HG03159 (cell line): ENCODE measurements around the gene SOX30.
A peak's percentile ranks its signal among the peaks of the same experiment; 100 is the strongest.

Experiments used
- ATAC-seq: cut with Tn5 transposase; IDR thresholded peaks from one replicate; pipeline ENCODE4 v1.9.1; 2021; ENCODE audit warnings: mild to moderate bottlenecking, moderate library complexity; ENCODE audit not compliant: unreplicated experiment

Gene SOX30

DNA sequence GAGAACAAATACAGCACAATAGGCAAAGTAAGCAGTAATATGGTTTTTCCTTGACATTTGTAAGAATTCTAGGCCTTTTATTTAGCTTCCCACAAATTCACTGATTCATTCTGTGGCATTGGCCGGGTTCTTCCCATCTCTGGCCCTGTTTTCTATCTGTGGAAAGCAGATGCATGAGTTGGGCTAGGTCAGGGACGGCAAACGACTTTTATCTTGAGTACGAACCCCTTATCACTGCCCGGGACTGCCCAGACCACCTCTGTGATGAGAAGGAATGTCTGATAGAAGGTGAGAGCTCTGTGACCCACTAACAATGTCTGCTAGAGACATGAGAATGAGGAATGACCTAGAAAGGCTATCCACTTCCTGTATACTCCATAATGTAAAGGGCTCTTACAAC, 41.2 kb downstream of the SOX30 start:
- no peak for ATAC-seq

DNA sequence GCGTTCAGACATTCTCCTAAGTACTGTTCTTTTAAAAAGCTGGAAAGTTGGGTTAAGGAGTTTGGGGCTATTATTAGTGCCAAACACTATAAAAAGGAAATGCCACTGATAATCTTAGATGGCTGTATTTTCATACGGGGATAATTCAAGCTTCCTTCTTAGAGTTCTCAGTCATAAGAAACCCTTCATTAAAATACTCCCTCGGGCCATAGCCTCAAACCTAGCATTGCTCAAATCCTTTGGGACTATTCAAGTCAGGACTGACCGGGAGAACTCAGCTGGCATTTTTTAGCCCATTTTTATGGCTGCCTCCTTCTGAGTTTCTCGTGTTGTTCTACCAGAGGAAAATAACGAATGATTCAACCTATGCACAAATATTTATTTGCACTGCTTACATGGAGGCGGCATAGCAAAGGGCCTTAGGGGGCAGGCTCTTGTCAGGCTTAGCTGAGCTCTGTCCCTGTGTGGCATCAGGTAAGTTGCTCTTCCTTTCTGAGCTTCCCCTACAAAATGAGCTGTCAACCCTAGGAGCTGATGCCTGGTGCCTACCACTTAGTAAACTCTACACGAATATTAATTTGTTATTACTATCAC, 43.2 kb downstream of the SOX30 start:
- no peak for ATAC-seq

DNA sequence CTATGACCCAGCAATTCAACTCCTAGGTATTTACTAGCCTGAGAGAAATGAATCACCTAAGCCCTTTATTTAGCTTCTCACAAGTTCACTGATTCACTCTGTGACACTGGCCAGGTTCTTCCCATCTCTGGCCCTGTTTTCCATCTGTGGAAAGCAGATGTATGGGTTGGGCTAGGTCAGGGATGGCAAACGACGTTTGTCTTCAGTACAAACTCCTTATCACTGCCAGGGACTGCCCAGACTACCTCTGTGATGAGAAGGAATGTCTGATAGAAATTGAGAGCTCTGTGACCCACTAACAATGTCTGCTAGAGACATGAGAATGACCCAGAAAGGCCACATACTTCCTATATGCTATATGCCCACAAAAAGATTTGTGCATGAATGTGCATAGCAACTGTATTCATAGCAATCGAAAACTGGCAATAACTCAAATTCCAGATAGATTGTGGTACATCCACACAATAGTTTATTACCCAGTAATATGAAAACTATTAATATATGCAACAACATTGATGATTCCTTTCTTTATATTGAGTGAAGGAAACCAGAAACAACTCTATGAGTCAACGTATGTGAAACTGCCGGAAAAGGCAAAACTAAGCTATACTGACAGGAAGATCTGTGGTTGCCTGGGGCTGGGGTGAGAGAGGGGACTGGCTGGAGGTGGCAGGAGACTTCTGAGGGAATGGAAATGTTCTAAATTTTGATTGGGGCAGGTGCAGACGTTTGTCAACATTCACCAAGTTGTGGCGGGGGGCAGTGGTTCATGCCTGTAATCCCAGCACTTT, 44.7 kb downstream of the SOX30 start:
- no peak for ATAC-seq

DNA sequence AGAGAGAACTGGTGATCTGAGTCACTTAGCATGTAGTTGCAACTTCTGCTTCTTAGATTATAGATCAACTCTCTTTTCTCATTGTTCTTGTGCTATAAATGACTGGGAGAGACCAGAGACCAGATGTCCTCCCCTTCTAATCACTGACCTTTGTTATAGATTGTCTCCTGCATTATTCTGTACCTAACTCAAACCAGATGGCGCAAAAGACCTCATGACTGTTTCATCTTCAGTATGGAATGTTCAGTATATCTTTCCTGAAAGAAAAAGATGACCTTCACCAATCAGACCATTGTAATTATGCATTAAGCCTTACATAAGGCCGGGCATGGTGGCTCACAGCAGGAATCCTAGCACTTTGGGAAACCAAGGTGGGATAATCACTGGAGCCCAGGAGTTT, 46.2 kb downstream of the SOX30 start:
- ATAC-seq = no peak

DNA sequence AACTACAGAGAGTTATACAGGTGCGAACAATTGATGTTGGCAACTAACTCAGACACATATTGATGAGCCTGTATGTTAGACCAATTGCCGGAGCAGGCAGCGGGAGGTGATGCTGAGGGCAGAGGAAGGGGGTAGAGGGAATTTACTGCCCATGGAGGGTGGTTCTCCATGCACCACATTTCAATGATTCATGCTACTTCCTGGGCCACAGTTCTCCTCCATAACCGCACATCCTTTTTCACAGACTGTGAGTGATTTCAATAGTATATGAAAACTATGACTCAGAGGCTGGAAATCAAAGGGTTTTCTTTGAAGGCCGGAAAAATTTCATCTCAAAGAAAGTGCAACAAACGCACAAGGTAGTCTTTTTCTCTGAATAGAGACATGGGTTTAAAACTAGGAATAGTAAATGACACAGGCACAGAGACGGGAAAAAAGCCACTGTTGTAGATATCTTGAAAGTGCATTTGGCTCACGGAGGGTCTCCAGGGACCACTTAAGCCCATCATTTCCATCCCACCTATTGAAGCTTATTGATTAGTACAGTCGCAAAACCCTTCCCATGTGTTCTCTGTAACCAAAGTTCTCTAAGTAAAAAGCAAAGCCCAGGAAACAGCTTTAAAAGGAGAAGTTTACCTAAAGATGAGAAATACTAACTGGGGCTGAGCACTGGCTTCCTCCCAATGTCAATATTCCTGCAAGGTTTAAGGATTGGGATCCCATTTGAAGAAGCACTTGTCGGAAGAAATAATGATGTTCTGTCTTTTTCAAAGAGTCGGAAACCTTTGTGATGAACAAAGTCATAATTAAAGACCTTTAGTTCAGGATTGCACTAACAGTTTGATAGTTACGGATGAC, 48.7 kb downstream of the SOX30 start:
- ATAC-seq = no peak

DNA sequence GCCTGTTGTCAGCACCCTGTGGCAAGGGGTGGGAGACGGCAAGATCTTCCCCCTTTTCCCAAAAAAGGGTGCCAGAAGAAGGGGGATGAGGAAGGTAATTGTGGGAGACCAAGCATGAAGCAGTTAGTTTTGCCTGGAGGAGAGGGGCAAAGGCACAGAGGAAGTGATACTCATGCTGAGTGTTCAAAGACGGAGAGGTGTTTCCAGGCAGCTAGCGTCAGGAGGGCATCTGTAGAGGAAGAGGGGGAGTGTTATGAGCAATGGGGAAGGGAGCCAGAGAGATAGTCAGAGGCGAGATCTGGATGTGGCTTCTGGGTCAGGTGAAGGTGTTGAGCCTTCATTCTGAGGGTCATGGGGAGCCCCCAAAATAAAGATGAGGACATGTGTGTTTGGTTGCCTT, 49.7 kb downstream of the SOX30 start:
- peak; percentile 51 for ATAC-seq

DNA sequence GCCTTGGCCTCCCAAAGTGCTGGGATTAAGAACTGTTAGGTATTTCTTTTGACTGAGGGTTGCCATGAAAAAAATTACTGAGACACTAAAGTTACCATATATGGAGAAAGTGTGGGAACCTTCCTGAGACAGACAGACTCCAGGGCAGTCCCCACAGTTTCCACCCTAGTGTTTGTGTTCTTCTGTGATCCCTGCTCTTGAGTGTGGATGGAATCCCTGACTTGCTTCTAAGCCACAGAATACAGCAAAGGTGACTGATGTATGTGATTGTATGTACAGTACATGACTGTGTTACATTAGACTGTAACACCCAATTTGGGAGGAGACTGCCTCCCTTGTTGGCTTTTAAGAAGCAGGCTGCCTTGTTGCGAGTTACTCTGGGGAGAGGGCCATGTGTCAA, 52.0 kb downstream of the SOX30 start:
- no peak for ATAC-seq

DNA sequence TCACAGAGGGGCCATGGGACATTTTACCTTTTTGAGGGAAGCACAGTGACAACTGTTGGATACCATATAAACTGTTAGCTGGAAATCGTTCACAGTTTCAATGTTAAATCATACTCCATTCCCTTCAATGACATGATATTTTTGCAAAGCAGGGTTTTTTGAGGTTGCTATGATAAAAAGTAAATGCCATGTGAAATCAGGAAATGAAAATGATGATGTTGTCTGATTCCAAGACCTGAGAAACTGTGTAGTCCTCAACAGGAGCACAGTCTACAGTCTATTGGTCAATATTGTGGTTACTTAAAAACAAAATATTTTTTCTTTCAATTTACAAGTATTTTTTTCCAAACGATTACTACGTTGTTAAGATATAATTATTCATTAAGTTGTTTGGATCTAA, 52.7 kb downstream of the SOX30 start:
- ATAC-seq = no peak

DNA sequence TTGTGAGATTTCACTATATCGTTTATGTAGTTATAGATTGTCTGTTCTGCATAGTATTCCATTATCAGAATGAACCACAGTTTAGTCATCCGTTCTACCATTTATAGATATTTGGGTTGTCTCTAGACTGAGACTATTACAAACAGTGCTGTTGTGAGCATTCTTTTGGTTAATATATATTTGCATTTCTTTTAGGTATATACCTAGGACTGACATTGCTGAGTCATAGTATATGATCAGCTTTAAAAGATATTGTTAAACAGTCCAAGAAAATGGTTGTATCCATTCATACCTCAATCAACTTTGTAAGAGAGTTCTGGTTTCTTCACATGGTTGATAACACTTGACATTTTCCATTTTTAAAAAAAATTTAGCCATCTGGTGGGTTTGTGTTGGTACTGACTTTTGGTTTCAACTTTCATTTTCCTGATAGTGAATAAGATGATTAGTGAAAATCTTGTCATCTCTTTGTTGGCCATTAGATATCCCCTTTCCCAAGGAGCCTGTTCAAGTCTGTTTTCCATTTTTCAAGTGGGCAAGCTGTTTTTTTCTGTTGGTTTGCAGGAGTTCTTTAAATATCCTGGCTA, 53.8 kb downstream of the SOX30 start:
- ATAC-seq = peak; percentile 40

DNA sequence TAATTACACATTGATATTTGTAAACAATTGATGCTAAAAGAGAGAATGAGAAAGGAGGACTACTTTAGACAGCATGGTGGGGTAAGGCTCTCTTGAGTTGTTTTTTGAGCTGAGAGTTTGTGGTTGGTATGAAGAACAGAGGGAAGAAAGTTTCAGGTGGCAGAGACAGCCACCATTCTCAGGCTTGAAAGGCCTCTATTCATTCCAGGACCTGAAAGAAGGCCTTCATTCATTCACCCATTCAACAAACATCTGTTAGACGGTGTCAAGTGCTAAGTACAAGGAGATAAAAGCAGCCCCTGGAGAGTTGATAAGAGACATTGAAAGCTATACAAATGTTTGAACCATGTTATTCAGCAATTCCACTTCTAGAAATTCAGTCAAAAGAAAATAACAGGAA, 55.0 kb downstream of the SOX30 start:
- ATAC-seq = no peak

DNA sequence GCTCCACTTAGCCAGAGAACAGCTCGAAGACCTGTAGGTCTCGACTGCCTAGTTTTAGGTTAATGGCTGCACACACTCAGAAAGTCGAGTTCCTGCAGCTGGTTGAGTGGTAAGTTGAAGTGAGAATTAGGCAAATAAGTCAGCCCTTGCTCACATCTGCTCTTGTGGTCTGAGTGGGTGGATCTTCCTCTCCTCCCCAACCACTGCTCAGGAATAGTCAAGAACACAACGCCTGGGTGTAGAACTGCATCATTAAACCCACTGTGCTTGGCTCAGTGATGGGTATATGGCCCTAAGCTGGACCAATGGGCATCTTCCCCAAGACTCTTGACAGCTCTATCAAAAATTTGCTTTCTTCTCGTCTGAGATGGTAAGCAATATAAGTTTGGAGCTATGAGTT, 55.8 kb downstream of the SOX30 start:
- ATAC-seq = peak; percentile 72

DNA sequence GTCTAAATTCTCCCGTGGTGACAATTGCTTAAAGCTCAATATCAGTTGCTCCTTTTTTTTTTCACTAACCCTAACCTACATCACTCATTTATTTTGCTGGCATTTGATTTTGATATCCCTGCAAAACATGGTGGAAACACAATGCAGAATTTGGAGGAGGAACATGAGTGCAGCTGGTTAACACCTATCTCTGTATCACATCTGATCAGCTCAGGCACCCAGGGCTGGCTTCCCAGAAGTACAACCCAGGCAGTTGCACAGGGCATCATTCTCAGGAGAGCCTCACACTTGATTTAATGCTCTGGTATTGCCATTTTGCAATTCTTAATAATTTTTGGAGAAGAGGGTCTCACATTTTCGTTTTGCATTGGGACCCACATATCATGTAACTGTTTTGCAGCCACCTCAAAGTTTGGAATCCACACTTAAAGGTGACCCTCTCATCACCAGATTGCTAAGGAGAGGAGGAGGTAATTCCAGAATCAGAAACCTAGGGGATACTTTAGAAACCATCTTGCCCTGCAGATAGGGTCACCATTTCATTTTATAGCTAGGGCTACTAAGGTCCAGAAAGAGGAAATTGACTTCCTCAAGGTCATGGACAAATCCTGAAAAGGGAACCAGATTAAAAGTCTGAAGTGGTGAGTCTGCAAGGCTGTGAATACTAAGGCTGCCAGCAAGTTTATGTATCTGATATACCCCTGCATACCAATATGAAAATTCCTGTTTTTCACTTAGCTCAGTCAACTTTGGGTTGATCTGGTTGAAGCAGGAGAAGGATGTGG, 57.4 kb downstream of the SOX30 start:
- ATAC-seq = no peak

DNA sequence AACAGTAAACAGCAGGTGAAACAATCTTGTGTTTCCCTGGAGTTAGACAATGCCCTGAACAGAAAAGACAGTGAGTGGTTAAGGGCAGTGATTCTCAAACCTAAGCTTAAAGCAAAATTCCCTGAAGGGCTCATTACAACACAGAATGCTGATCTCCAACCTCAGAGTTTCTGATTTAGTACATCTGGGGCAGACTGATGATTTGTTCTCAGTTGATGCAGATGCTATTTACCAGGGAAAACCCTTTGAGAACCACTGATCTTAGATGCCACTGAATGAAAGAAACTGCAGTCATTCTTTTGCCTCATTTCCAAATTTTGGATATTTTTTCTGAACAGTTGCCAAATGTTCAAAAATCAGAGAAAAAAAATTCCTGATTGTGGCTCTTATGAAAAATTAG, 58.0 kb downstream of the SOX30 start:
- no peak for ATAC-seq

DNA sequence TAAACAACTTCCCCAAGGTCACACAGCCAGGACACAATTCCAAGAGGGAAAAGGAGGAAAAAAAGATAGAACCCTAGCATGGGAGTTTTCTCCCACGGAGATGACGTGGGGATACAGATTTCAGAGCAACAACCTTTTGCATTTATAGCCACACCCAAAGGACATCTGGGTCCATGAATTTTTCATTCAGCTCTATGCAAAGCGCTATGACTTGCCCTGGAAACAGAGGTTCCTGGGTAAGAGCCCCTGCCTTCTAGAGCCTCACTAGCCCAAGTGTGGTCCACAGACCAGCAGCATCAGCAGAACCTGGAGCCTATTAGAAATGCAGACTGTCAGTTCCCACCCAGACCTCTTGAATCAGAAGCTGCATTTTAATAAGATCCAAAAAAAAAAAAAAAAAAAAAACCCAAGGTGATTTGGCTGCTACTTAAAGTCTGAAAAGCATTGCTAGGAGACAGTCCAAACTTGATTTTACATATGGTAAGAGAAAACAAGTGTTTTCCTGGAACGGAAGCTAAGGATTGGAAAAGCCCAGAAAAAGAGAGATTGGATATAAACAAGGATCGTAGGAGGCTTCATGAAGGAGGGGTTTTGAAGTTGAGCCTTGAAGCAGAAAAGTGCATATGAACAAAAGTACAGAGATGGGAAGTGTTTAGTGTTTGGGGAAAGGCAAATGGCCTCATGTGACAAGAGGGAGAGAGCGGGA, 59.0 kb downstream of the SOX30 start:
- no peak for ATAC-seq

DNA sequence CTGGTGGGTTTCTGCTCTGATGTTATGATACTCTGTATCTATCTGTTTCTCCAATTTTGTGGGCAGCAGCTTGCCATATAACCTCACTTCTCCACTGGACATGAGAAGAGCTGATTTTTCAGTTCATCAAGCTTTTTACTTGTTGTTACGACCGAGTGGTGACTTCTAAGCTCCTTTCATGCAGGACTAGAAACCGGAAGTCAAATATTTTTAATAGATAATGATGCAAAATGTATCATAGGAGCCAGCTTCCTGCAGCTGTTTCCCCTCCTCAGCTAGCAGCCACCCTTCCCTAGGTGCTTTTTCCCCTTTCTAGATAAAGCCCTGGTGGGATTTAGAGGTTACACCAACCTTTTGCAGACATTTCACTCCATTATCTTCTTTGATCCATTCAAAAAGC, 59.6 kb downstream of the SOX30 start:
- no peak for ATAC-seq

DNA sequence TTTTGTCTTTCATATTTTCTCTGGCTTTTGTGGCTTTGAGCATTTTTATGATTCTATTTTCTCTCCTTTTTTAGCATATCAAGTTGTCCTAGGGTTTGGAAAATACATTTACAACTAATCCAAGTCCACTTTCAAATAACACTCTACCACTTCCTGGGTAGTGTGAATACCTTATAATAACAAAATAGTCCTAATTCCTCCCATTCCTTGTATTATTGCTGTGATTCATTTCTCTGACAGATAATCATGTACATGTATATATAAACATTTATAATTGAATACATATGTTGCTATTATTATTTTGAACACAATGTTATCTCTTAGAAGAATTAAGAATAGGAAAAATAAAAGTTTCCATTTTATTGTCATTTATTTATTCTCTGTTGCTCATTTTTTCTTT, 61.8 kb downstream of the SOX30 start:
- ATAC-seq = no peak

DNA sequence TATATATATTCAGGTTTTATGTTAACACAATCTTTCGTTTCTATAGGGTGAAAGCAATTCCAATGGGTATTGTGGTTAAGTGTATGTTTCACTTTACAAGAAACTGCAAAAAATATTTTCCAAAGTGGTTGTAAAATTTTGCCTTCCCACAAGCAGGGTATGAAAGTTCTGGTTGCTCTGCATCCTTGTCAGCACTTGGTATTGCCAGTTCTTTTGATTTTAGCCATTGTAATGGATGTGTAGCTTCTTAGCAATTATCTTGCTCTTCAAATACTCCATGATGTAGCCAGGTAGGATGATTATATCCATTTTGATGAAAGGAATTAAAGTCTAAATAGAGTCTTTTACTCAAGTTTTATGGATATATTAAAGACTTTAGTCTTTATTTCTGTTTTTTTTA, 67.6 kb downstream of the SOX30 start:
- no peak for ATAC-seq

DNA sequence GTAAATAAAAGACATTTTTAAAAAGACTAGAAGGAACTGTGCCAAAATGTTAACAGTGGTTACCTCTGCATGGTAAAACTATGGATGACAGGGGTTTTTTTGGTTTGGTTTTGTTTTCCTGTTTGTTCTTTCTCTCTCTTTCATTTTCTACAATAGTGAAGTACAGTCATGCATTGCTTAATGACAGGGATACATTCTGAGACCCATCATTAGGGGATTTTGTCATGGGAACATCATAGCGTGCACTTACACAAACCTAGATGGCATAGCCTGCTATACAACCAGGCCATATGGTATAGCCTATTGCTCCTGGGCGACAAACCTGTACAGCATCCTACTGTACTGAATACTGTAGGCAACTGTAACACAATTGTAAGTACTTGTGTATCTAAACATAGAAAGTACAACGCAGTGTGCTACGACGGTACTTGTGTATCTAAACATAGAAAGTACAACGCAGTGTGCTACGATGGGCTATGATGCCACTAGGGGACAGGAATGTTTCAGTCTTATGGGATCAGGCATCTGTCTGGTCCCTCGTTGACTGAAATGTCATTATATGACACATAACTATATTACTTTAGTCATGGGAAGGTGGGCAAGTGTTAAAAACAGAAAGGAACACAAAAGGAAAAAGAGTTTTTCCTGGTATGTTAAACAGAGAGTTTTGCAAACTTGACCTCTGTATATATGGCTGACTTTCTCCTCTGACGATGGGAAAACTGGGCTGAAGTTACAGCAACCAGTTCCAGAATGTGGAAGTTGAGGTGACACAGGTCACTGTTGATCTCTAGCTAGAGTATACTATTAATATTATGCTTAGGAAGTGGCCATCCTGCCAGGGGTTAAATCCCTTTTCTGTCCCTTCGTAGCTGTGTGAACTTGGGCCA, 69.3 kb downstream of the SOX30 start:
- ATAC-seq = peak; percentile 49

DNA sequence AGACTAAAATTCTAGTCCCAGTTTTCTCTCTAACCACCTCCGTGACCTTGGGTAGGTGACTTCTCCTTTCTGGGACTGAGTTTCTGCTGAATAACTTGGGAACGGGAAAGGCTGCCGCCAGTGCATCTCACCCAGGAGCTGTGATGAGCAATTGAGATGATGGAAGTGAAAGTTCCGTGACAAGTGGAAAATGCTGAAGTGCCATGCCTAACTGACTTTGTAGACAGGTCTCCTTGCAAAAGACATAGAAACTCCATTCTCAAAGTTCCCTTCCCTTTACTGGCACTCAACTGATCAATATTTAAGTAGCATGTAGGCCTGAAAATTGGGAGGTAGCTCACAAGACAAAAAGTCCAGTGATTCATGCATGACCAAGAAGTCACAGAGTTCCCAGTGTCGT, 70.3 kb downstream of the SOX30 start:
- ATAC-seq = no peak
